Uterus (tissue), 2 donors: Measurements from ENCODE around the gene ITPR1.

ENCODE experiments used
- CTCF ChIP-seq, 4 experiments: fragments of 200-600 bp in 2 of 4; fragments of 450-650 bp in 2 of 4; sonication (generic) in 2 of 4; IDR thresholded peaks; one replicate each; pipeline ENCODE4 v1.5.1; 2016 to 2019; ENCODE audit warnings: antibody characterized with exemption in 4 of 4, mild to moderate bottlenecking in 2 of 4, moderate library complexity in 1 of 4
- POLR2A ChIP-seq, 2 donors: fragments of 450-650 bp; IDR thresholded peaks; one replicate each; pipeline ENCODE4 v1.6.1; 2016; ENCODE audit warnings: antibody characterized with exemption in 2 of 2, mild to moderate bottlenecking in 1 of 2, moderate library complexity in 1 of 2

GRCh38 chr3:4514916-4515315 lies 21.8 kb downstream of the ITPR1 start:
- TF ChIP-seq CTCF (IDR thresholded peaks at IDR 0.05): no peak
- TF ChIP-seq POLR2A (IDR thresholded peaks at IDR 0.05): no peak
